Measurements from ENCODE around the gene SEPHS1.
"Not testable (repeated sequence)": the region's sequence is repeated elsewhere in the genome, so short reads cannot be mapped to it uniquely, and the experiment has no call there.

The SEPHS1 gene, protein sequence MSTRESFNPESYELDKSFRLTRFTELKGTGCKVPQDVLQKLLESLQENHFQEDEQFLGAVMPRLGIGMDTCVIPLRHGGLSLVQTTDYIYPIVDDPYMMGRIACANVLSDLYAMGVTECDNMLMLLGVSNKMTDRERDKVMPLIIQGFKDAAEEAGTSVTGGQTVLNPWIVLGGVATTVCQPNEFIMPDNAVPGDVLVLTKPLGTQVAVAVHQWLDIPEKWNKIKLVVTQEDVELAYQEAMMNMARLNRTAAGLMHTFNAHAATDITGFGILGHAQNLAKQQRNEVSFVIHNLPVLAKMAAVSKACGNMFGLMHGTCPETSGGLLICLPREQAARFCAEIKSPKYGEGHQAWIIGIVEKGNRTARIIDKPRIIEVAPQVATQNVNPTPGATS

DNA sequence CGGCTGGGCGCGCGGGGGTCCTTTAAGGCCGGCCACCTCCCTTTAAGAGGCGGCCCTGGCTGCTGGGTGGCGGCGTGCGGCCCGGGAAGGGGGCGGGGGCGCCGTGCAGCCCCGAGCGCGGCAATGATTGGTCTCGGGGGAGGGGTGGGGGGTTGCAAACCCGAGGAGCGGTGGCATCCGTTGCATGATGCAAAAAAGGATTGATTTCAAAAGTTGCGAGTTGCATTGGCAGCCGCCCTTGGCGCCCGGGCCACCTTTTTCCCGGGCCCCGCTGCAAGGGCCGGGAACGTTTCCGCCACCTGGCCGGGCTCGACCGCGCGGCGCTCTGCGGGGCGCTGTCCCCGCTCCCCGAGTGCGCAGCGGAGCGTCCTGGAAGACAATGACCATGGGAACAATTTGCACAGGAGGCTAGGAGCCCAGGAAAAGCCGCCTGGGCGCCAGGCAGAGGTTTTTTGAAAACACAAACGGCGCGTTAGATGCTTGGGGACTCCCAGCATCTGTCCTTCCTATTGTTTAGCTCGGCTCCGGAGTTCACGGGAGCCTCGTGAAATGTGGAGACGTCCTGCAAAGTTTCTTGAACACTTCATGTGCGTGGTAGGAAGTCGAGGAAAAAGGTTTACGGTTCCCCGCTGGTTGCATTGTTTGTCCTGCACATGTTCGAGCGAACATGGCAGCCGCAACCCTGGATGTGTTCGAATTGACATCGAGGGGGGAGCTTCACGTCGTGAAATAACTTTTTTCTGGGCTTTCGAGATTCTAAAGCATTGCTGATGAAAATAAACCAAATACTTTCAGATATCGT is at the start of gene SEPHS1:
TSS of gene SEPHS1 (minus strand) at position 78 of the 802 bp plus-strand sequence. CDS start 3,343 bp downstream, outside the sequence.
- in situ Hi-C loops (cut with MboI; ENCODE audit: low sequenced_read_pairs) = no loop called here

DNA sequence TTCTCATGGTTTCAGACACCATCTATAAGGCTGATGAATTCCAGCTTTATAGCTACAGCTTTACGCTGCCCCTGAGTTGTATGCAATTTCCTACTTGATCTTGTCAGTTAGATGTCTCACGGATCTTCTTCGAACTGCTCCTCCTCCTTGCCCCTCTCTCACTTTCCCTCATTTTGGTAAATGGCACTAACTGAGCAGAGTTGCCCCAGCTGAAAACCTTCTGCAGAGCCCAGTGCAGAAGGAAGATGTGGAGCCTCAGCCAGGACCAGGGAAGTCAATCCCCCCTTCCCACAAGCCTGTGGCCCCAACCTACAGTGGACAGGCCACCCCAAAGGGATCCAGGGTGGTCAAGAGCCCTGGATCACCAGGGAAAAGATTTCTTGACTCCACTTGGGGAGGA is 49.0 kb upstream of the SEPHS1 start:
- in situ Hi-C loops (cut with MboI; ENCODE audit: low sequenced_read_pairs) = no loop called here

DNA sequence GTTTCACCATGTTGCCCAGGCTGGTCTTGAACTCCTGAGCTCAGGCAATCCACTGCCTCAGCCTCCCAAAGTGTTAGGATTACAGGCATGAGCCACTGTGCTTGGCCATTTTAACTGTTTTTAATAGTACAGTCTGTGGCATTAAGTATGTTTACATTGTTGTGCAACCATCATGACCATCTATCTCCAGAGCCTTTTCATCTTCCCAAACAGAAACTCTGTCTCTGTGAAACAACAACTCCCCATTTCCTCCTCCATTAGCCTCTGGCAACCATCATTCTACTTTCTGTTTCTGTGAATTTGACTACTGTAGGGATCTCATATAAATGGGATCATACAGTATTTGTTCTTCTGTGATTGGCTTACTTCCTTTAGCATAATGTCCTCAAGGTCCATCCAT is 48.3 kb upstream of the SEPHS1 start:
- in situ Hi-C loops (cut with MboI; ENCODE audit: low sequenced_read_pairs) = no loop called here

DNA sequence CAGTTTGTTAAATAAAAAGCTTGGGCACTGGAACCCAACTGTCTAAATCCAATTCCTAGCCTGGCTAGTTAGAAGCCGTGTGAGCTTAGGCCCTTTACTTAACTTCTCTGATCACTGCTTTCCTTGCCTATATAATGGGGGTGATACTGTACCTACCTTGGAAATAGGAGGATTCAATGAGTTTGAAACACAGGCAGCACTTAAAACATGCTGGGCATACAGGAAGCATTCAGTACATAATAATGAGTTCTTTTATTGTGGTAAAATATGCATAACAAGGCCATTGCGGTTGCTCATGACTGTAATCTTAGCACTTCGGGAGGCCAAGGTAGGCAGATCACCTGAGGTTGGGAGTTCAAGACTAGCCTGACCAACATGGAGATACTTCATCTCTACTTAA is 47.4 kb upstream of the SEPHS1 start:
- in situ Hi-C loops (cut with MboI; ENCODE audit: low sequenced_read_pairs) = no loop called here

DNA sequence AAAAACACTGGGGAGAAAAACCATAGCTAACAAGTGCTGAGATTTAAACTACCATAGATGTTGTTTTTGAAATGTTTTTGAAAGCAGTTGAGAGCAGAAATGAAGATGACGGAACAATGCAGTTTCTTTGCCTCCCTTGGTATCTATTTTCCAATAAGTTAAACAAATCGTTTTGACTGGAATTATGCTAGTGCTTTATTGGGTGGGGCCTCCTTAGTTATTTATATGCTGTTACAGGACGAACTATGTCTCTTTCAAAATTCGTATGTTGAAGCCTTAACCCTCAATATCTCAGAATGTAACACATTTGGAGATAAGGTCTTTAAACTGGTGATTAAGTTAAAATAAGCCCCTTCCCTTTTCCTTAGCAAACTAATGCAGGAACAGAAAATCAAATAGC is 45.5 kb upstream of the SEPHS1 start:
- in situ Hi-C loops (cut with MboI; ENCODE audit: low sequenced_read_pairs) = no loop called here

DNA sequence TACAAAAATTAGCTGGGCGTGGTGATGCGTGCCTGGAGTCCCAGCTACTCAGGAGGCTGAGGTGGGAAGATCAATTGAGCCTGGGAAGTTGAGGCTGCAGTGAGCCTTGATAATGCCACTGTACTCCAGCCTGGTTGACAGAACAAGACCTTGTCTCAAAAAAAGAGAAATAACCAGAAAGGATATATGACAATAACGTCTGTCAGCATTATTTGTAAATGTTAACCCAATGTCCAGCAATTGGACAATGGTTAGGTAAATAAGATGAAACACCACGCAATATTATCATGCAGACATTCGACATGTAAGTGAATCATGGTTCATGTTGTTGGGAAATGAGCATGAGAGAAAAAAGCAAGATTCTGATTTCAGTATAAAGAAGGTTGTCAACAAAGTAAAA is 44.6 kb upstream of the SEPHS1 start:
- in situ Hi-C loops (cut with MboI; ENCODE audit: low sequenced_read_pairs) = no loop called here

DNA sequence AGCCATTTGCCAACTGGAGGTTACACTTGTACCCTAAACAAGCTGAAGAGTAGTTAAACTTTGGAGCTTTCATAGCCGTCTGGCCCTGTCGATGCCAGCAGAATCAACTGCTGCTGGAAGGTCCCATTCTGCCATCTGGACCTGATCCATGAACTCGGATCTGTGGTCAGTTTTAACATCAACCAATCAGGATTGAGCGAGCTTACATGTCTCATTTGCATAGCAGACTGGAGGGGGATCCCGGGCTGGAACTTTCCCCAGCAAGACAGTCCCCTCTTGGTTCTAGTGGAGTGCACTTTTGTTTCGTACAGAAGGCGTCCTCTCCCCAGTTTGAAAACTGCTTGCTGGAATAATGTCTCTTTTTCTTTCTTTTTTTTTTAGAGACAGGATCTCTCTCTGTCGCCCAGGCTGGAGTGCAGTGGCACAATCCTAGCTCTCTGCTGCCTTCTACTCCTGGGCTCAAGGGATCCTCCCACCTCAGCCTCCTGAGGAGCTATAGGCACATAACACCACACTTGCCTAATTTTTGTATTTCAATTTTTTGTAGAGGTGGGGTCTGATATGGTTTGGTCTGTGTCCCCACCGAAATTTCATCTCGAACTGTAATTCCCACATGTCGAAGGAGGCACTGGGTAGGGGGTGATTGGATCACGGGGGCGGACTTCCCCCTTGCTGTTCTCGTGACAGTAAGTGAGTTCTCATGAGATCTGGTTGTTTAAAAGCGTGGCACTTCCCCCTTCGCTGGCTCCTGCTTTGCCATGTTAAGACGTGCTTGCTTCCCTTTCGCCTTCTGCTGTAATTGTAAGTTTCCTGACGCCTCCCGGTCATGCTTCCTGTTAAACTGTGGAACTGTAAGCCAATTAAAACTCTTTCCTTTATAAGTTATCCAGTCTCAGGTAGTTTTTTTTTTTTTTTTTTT is 42.8 kb upstream of the SEPHS1 start:
- in situ Hi-C loops (cut with MboI; ENCODE audit: low sequenced_read_pairs) = no loop called here

DNA sequence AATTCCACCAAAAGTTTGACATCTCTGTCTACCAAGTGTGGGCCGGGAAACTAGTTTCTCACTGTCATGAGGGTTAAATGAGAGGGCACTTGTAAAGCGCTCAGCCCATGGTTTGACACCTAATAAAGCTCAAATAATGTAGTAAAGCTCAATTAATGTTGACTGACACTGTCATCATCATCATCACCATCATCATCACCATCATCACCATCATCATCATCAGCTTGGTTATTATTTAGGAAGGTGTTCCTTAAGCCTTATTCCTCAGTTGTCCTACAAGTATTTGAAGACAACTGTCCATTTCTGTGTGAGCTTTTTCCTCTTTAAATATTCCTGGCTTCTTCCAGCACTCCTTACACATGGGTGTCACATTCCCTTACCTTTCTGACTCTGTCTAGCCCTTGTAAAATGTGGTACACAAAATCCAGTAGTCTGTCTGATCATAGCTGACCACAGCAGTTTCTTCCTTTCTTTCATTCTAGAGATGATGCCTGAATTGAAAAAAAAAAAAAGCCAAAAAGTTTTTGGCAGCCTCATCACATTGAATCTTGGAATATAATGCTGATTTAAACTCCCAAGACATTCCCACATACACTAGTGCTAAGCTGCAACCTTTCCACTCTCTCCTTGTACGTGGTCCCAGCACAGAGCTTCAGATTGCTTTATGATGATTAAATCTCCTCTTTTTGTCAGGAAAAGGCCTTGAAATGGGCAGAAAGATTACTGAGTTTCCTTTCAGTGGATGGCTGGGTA is 40.6 kb upstream of the SEPHS1 start:
- in situ Hi-C loops (cut with MboI; ENCODE audit: low sequenced_read_pairs) = no loop called here

DNA sequence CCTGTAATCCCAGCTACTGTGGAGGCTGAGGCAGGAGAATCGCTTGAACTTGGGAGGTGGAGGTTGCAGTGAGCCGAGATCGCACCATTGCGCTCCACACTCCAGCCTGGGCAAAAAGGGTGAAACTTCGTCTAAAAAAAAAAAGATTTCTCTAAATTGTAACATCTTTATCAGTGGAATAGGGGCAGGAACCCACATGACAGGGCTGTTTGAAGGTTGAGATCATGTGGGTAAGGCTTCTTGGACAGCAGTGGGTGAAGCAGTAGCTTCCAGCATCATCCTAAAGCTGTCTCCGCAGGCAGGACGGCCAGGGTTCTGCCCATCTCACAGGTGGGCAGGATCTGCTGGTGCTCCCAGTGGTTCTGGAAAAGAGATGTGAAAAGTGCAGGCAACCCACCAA is 37.9 kb upstream of the SEPHS1 start:
- in situ Hi-C loops (cut with MboI; ENCODE audit: low sequenced_read_pairs) = no loop called here

DNA sequence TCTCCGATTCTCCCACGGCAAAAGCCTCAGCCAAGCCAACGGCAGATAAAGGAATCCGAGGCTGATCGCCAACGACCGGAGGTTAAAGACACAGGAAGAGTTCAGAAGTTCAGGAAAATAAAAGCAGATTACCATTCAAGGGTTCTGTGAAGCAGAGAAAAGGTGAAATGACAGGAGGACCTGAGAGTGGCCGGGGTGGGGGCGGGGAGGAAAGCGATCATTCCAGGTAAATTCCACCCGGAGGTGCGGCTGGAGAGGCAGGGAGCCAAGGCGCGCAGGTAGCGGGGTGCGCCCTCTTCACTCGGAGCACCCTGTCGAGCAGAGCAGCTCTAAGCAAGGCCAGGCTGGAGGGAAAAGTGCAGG is 35.3 kb upstream of the SEPHS1 start:
- in situ Hi-C loops (cut with MboI; ENCODE audit: low sequenced_read_pairs) = no loop called here

DNA sequence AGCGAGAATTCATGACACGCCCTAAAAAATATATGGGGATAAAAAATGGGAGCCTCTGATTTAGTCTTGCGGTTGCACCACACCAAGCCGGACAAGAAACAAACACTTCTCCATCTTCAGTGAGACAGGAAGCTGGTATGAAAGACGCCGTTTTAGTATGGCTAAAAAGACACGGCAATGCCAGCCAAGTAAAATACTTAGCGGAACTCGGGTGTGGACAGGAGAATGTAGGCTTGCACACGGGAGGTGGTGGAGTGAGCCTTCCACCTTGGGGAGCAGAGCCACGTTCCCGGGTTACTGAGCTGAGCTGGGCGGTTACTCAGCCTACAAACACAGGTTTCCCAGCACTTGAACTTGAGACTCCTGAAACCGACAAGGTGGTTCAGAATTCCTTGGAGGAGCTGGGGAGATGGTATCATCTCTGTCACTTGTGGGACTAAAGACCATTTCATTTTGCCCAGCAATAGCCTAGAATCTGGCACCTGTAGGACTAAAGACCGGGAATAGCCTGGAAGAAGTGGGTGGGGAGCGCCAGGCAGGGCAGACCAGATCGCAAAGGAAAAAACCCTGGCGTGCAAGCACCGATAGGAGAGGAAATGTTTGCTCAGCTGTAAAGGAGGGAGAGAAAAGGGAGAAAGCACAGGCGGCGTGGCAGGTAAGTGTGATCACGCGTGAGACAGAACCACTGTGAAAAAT is 34.8 kb upstream of the SEPHS1 start:
- in situ Hi-C loops (cut with MboI; ENCODE audit: low sequenced_read_pairs) = no loop called here

DNA sequence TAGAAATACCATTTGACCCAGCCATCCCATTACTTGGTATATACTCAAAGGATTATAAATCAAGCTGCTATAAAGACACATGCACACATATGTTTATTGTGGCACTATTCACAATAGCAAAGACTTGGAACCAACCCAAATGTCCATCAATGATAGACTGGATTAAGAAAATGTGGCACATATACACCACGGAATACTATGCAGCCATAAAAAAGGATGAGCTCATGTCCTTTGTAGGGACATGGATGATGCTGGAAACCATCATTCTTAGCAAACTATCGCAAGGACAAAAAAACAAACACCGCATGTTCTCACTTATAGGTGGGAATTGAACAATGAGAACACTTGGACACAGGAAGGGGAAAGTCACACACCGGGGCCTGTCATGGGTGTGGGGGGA is 31.0 kb upstream of the SEPHS1 start:
- in situ Hi-C loops (cut with MboI; ENCODE audit: low sequenced_read_pairs) = not testable (repeated sequence)

DNA sequence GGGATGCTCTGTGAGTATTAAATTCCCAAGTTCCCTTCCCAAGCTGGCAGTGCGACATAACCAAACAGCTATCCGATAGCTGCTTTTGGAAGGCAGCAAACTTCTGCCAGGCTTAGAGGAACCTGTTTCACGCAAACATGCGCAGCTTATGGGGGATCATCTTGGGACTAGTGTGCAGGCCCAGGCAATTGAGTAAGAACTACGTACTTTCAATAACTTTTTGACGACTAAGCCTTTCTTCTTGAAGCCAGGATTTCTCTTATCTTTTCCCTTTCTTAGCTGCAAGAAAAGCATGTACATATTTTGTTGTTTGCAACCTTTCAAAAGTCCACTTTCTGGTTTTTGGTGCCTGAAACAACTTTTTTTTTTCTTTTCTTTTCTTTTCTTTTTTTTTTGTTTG is 28.7 kb upstream of the SEPHS1 start:
- in situ Hi-C loops (cut with MboI; ENCODE audit: low sequenced_read_pairs) = no loop called here

DNA sequence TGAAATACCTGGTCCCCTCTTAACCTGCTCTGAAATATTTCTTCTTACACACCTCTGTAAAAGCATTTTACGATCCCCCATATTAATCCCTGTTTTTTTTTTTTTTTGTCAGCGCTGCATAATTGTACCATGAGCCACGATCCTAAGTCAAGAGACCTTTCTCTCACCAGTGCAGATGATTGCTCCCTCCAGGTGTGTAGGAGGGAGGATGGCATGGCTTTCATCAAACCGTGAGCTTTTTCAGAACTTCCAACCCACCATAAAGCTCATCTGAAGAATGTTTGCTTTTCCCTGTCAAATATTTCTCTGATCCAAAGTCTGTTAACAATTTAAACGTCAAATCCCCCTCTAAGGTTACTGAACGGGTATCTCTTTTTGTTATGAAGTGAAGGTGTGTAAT is 28.2 kb upstream of the SEPHS1 start:
- in situ Hi-C loops (cut with MboI; ENCODE audit: low sequenced_read_pairs) = no loop called here

DNA sequence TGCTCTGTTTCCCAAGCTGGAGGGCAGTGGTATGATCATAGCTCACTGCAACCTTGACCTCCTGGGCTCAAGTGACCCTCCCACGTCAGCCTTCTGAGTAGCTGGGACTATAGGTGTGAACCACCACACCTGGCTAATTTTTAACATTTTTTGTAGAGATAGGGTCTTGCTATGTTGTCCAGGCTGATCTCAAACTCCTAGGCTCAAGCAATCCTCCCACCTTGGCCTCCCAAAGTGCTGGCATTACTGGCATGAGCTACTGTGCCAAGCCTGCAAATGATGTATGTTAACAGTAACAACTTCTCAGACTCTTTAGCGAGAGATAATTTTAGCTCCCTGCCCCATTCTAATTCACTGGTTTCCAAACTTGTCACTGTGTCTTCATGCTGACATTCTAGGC is 27.7 kb upstream of the SEPHS1 start:
- in situ Hi-C loops (cut with MboI; ENCODE audit: low sequenced_read_pairs) = no loop called here

DNA sequence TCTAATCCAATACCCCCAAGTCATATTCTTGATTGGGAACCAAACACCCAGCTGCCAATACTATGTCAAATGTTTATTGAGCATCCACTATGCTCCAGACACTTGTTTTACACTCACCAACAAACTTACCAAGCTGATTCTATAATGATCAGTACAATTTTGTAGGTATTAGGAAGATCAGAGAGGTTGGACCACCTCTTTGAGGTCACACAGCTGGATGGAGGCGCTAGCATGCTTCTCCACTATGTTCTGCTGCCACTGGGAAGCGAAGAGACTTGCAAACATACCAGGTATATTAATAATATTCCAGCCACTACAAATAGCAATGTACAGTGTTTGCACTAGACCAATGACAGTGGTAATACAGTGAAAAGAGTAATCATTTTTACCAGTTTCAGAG is 25.6 kb upstream of the SEPHS1 start:
- in situ Hi-C loops (cut with MboI; ENCODE audit: low sequenced_read_pairs) = no loop called here

DNA sequence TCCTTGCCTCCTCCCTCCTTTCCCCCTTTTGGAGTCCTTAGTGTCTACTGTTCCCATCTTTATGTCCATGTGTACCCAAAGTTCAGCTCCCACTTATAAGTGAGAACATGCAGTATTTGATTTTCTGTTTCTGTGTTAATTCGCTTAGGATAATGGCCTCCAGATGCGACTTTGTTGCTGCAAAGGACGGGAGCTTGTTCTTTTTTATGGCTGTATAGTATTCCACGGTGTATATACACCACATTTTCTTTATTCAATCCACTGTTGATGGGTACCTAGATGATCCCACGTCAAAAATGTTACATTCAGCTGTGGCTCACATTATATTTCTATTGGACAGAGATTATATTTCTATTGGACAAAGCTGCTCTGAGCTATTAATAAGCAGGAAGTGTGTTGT is 24.4 kb upstream of the SEPHS1 start:
- in situ Hi-C loops (cut with MboI; ENCODE audit: low sequenced_read_pairs) = no loop called here

DNA sequence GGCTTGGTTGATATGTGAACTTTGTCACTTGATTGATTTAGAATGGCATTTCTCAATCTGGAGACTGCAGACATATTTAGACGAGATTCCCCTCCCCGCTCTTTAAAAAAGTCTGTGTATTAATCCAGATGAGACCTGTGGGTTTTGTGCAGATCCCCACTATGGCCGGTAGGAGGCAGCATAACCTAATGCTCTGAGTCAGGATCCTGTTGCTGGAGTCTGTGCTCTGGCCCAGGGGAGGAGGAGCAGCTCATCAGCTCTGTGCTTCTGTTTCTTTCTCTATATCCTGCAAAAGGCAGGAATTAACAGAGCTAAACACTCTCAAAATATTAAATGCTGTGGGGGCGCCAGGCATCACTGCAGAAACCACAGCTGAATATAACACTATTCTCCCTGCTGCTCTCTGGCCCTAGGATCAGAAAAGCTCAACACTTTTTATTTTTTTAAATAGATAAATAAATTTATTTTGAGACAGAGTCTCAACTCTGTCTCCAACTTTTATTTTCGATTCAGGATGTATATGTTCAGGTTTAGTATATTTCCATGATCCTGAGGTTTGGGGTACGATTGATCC is 23.9 kb upstream of the SEPHS1 start:
- in situ Hi-C loops (cut with MboI; ENCODE audit: low sequenced_read_pairs) = no loop called here

DNA sequence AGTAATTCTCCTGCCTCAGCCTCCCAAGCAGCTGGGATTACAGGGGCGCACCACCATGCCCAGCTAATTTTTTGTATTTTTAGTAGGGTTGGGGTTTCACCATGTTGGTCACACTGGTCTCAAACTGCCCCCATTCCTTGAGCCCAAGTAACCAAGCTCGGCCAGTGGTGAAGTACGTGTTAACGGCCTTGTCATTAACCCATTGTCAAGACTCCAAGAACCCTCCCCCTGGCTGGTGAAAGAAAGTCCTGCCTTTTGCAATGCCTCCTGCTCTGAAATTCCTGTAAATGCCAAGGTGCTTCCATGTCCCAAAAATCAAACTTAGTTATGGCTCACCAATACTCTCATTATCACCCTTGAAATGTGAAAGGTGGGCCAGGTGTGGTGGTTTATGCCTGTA is 18.8 kb upstream of the SEPHS1 start:
- in situ Hi-C loops (cut with MboI; ENCODE audit: low sequenced_read_pairs) = no loop called here

DNA sequence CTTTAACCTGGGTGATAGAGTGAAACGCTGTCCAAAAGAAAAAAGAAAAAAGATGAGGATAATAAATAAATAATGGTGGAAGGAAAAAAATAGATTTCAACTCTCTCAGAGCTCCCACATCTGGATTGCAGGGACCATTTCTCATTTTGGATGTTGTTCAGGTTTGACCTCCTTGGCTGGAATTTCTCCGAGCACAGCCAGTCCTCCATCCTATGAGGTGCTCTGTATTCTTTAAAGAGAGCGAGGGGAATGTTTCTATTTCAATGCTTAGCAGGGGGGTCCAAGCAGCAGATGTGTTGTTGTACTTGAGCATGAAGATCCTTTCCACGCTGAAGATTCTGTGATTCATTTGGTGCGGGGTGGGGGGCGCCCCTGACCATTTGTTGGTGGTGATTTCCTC is 17.7 kb upstream of the SEPHS1 start:
- in situ Hi-C loops (cut with MboI; ENCODE audit: low sequenced_read_pairs) = no loop called here

Measured in hTERT RPE-1 (cell line).